GM12801 (cell line): ENCODE measurements around the gene OARD1.

Experiments
- TF ChIP-seq, protein P1 (sequence below): IDR thresholded peaks from one replicate; pipeline ENCODE4 v1.5.1; 2011; ENCODE audit warnings: control low read depth; ENCODE audit not compliant: insufficient read length; ENCODE audit errors: extremely low read depth

OARD1 gene

GRCh38 chr6:41080621-41081020 lies 8.5 kb upstream of the OARD1 start:
- TF ChIP-seq, protein P1, sequence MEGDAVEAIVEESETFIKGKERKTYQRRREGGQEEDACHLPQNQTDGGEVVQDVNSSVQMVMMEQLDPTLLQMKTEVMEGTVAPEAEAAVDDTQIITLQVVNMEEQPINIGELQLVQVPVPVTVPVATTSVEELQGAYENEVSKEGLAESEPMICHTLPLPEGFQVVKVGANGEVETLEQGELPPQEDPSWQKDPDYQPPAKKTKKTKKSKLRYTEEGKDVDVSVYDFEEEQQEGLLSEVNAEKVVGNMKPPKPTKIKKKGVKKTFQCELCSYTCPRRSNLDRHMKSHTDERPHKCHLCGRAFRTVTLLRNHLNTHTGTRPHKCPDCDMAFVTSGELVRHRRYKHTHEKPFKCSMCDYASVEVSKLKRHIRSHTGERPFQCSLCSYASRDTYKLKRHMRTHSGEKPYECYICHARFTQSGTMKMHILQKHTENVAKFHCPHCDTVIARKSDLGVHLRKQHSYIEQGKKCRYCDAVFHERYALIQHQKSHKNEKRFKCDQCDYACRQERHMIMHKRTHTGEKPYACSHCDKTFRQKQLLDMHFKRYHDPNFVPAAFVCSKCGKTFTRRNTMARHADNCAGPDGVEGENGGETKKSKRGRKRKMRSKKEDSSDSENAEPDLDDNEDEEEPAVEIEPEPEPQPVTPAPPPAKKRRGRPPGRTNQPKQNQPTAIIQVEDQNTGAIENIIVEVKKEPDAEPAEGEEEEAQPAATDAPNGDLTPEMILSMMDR = no peak

GRCh38 chr6:41079080-41079479 lies 6.9 kb upstream of the OARD1 start:
- TF ChIP-seq, protein P1 = no peak

GRCh38 chr6:41078101-41078500 lies 5.9 kb upstream of the OARD1 start:
- TF ChIP-seq, protein P1 = no peak

DNA sequence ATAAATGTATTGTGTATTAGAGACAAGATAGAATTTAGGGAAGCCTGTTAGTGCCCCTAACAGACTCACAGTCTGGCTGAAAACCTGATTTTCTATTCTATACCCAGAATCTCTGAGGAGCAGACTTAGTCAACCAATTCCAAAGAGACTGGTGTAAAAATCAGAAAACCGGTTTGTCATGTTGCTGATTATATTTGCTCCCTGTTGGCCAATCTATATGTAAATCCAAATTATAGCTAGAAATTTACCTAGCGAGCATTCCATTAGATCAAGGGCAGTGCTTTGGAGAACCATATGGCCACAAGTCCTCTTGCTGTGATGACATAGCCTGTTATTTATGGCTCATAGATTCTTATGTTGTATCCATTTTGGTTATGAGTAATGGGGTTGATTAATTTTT lies 5.4 kb upstream of the OARD1 start:
- TF ChIP-seq, protein P1 = no peak

- TF ChIP-seq, protein P1 = no peak
Measured at GRCh38 chr6:41075651-41076626, 3.8 kb upstream of the OARD1 start.

- TF ChIP-seq, protein P1 = no peak
Measured at GRCh38 chr6:41074692-41075436, 2.7 kb upstream of the OARD1 start.

- TF ChIP-seq, protein P1 = no peak
Measured at GRCh38 chr6:41073968-41074691, 2.0 kb upstream of the OARD1 start.
